PC-3 (cell line): ENCODE measurements around the gene TMEM232. TPM values are rescaled to one million over a fixed set of nuclear protein-coding genes. Genes with fewer than 3 reads are reported as not detected.

Experiments used
- ATAC-seq: fragments of 200-7000 bp; cut with Tn5 transposase; 2 replicates; pipeline ENCODE4 v1.9.1; 2020; ENCODE audit warnings: mild to moderate bottlenecking, moderate library complexity
- BruUV-seq: library from RNA; stranded (reverse); fragments of 400-500 nt; replicated peaks from 2 replicates; lab custom pipeline; 2021; lab: Mats Ljungman, UMichigan
- CTCF ChIA-PET: fragments of 300-600 bp; sonication (Branson Sonifier 250); formaldehyde crosslinking; loops from one replicate; lab custom pipeline; 2022; ENCODE audit warnings: antibody characterized with exemption; lab: Charles Lee
- POLR2A ChIA-PET: fragments of 300-600 bp; sonication (Branson Sonifier 250); formaldehyde crosslinking; loops from one replicate; lab custom pipeline; 2022; ENCODE audit warnings: antibody characterized with exemption; ENCODE audit not compliant: unreplicated experiment; lab: Charles Lee
- DNase-seq: peaks from one replicate; pipeline ENCODE4 v3.0.0-alpha.2; 2015
- H2AFZ ChIP-seq: fragments of 300-600 bp; sonication (generic); 2 replicates; pipeline ENCODE4 v1.6.0; 2016; ENCODE audit warnings: antibody characterized with exemption, low read length
- H3F3A ChIP-seq: fragments of 300-600 bp; sonication (generic); one replicate; pipeline ENCODE4 v1.6.0; 2017; ENCODE audit warnings: antibody characterized with exemption, low read length, control low read depth, mild to moderate bottlenecking; ENCODE audit not compliant: unreplicated experiment
- H3K27ac ChIP-seq: fragments of 300-600 bp; sonication (generic); 2 replicates; pipeline ENCODE4 v1.5.1; 2016; ENCODE audit warnings: mild to moderate bottlenecking, low read length
- H3K27me3 ChIP-seq: fragments of 300-600 bp; sonication (generic); 2 replicates; pipeline ENCODE4 v1.6.1; 2016; ENCODE audit warnings: low read length, mixed read lengths
- H3K36me3 ChIP-seq: fragments of 300-600 bp; sonication (generic); 2 replicates; pipeline ENCODE4 v1.6.1; 2016; ENCODE audit warnings: low read depth, mixed run types, low read length, mixed read lengths
- H3K4me1 ChIP-seq: fragments of 300-600 bp; sonication (generic); 2 replicates; pipeline ENCODE4 v1.5.1; 2016; ENCODE audit warnings: low read length; ENCODE audit not compliant: insufficient read depth
- H3K4me2 ChIP-seq: fragments of 300-600 bp; sonication (generic); 2 replicates; pipeline ENCODE4 v1.6.0; 2016; ENCODE audit warnings: low read length
- H3K4me3 ChIP-seq: fragments of 300-600 bp; sonication (generic); 2 replicates; pipeline ENCODE4 v1.5.1; 2016; ENCODE audit warnings: mild to moderate bottlenecking, low read length, mixed read lengths
- H3K79me2 ChIP-seq: fragments of 300-600 bp; sonication (generic); 2 replicates; pipeline ENCODE4 v1.6.1; 2017; ENCODE audit warnings: low read length, mixed read lengths
- H3K9ac ChIP-seq: fragments of 300-600 bp; sonication (generic); 2 replicates; pipeline ENCODE4 v1.6.0; 2016; ENCODE audit warnings: mild to moderate bottlenecking, low read length
- H3K9me2 ChIP-seq: fragments of 300-600 bp; sonication (generic); replicated peaks from 2 replicates; pipeline ENCODE4 v1.6.1; 2016; ENCODE audit warnings: mixed run types, low read length, mixed read lengths
- H3K9me3 ChIP-seq: fragments of 300-600 bp; sonication (generic); 2 replicates; pipeline ENCODE4 v1.6.1; 2016; ENCODE audit warnings: low read length, mixed read lengths
- H4K20me1 ChIP-seq: fragments of 300-600 bp; sonication (generic); 2 replicates; pipeline ENCODE4 v1.6.1; 2016; ENCODE audit warnings: low read length, mixed read lengths
- EZH2 ChIP-seq: fragments of 300-600 bp; sonication (generic); IDR thresholded peaks from one replicate; pipeline ENCODE4 v1.6.1; 2017; ENCODE audit warnings: antibody characterized with exemption, mild to moderate bottlenecking, low read length; ENCODE audit not compliant: unreplicated experiment
- EZH2phosphoT487 ChIP-seq: fragments of 300-600 bp; sonication (generic); IDR thresholded peaks from 2 replicates; pipeline ENCODE4 v1.6.1; 2018; ENCODE audit warnings: mild to moderate bottlenecking, antibody characterized with exemption, low read length, borderline replicate concordance
- intact Hi-C: fragments of 100-400 bp; cut with micrococcal nuclease; formaldehyde crosslinking; loops from 2 replicates; pipeline ENCODE4 v1.9.0; 2023
- total RNA-seq: library from RNA; depleted of rRNA; stranded (reverse); fragments of >200 nt; gene quantifications from 2 replicates; pipeline ENCODE4 v1.2.3, GENCODE V29; 2014
- TF ChIP-seq, protein P1 (sequence below): fragments of 300-600 bp; sonication (generic); conservative IDR thresholded peaks from 2 replicates; pipeline ENCODE4 v1.5.1; 2017; ENCODE audit warnings: antibody characterized with exemption, low read depth, mild to moderate bottlenecking, low read length

Gene TMEM232
- total RNA-seq, 1 experiment from 2014 or later, result 1.4 TPM

DNA sequence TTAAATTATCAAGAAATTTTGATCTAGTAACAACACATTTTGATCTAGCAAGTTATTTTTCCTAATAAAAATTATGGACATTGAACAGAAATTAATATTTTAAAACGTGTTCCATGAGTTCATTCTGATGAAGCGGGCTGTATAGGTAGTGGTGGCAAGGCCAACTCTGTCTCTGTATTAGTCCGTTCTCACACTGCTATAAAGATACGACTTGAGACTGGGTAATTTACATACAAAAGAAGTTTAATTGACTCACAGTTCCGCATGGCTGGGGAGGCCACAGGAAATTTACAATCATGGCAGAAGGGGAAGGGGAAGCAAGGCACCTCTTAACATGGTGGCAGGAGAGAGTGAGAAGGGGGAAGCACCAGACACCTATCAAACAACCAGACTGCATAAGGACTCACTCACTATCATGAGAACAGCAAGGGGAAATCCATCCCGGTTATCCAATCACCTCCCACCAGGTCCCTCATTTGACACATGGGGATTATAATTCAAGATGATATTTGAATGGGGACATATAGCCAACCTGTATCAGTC lies 61.2 kb downstream of the TMEM232 start:
- Histone ChIP-seq H3K79me2 (no peaks in the 10 kb centered on the region), H3K4me1 (no peaks in the 10 kb centered on the region), H3K36me3 (no peaks in the 10 kb centered on the region), H2AFZ (no peak overlapping the region), H3K27me3 (no peaks in the 10 kb centered on the region), H3K4me3 (no peak overlapping the region), H3K9me3 (no peaks in the 10 kb centered on the region), H4K20me1 (no peaks in the 10 kb centered on the region), H3K9me2 (no peaks in the 10 kb centered on the region), H3K27ac (no peak overlapping the region), H3K4me2 (no peak overlapping the region), H3F3A (no peaks in the 10 kb centered on the region), H3K9ac (no peak overlapping the region)
- ATAC-seq, result no peak
- DNase-seq, result no peak
- intact Hi-C loops, result no loop called here
- ChIA-PET POLR2A (no interaction called here), CTCF (no interaction called here)
- TF ChIP-seq EZH2phosphoT487 (no peak), EZH2 (no peak)
- TF ChIP-seq, protein P1, sequence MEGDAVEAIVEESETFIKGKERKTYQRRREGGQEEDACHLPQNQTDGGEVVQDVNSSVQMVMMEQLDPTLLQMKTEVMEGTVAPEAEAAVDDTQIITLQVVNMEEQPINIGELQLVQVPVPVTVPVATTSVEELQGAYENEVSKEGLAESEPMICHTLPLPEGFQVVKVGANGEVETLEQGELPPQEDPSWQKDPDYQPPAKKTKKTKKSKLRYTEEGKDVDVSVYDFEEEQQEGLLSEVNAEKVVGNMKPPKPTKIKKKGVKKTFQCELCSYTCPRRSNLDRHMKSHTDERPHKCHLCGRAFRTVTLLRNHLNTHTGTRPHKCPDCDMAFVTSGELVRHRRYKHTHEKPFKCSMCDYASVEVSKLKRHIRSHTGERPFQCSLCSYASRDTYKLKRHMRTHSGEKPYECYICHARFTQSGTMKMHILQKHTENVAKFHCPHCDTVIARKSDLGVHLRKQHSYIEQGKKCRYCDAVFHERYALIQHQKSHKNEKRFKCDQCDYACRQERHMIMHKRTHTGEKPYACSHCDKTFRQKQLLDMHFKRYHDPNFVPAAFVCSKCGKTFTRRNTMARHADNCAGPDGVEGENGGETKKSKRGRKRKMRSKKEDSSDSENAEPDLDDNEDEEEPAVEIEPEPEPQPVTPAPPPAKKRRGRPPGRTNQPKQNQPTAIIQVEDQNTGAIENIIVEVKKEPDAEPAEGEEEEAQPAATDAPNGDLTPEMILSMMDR, result no peak
- no TSS peak for BruUV-seq

DNA sequence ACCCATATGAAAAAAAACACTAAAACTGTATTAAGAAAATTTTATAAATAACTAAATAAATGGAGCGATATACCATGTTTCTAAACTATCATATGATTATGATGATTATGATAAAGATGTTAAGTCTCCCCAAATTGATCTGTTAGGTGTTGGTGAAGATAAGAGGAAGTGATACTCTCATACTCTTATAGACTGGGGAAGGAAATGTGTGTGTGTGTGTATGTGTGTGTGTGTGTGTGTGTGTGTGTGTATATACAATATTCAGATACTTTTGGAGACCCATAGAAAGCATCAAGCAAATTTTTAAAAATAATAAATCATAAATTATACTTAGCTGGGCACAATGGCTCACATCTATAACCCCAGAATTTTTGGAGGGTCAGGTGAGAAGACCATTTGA lies 62.9 kb downstream of the TMEM232 start:
- TF ChIP-seq, protein P1, result no peak
- CTCF ChIA-PET, result no interaction called here
- Histone ChIP-seq H3K4me2 (no peak overlapping the region), H2AFZ (no peak overlapping the region), H3K79me2 (no peaks in the 10 kb centered on the region), H3K9me2 (no peaks in the 10 kb centered on the region), H3F3A (no peaks in the 10 kb centered on the region), H3K4me1 (no peaks in the 10 kb centered on the region), H3K4me3 (no peak overlapping the region), H3K36me3 (no peaks in the 10 kb centered on the region), H3K27ac (no peak overlapping the region), H3K9me3 (no peaks in the 10 kb centered on the region), H3K27me3 (peaks cover 5% of the 10 kb centered on the region; the same call in 1 of the 2 replicates), H4K20me1 (no peaks in the 10 kb centered on the region), H3K9ac (no peak overlapping the region)
- DNase-seq (no peak), ATAC-seq (no peak)
- POLR2A ChIA-PET, result no interaction called here
- BruUV-seq, result no TSS peak
- intact Hi-C loops, result no loop called here

DNA sequence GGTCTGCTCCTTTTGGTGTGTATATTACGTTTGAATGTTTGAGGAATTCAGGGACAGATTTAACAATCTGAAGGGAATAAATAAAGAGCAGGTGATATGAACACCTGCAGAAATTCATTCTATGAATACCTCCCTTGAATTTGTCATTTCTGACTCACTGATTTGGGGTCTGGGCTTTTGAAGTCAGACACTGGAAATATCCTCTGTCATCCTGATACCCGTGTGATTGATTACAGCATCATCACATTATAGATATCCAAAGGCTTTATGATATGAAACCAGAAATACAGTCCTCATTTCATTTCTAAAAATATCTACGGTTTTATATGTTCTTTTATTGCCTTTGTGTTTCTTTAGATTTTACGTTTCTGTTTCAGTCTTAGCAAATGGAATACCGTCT lies 68.5 kb downstream of the TMEM232 start:
- ATAC-seq, result no peak
- TF ChIP-seq EZH2phosphoT487, result no peak
- no peak for TF ChIP-seq EZH2
- TF ChIP-seq, protein P1, result no peak
- H3K36me3 ChIP-seq, result no peaks in the 10 kb centered on the region
- no peaks in the 10 kb centered on the region for H3K9me3 ChIP-seq
- H3K27me3 ChIP-seq, result peaks cover 10% of the 10 kb centered on the region; the same call in 1 of the 2 replicates
- no peak overlapping the region for H3K4me2 ChIP-seq
- intact Hi-C loops, result no loop called here
- H4K20me1 ChIP-seq, result no peaks in the 10 kb centered on the region
- no peak overlapping the region for H2AFZ ChIP-seq
- H3K4me3 ChIP-seq, result no peak overlapping the region
- POLR2A ChIA-PET, result no interaction called here
- BruUV-seq, result no TSS peak
- H3F3A ChIP-seq, result no peaks in the 10 kb centered on the region
- H3K9me2 ChIP-seq, result no peaks in the 10 kb centered on the region
- no peaks in the 10 kb centered on the region for H3K79me2 ChIP-seq
- H3K9ac ChIP-seq, result no peak overlapping the region
- no peak overlapping the region for H3K27ac ChIP-seq
- no peaks in the 10 kb centered on the region for H3K4me1 ChIP-seq
- no peak for DNase-seq
- CTCF ChIA-PET, result no interaction called here
